GM12878 (cell line): ENCODE measurements around the gene GTSE1. TPM values are rescaled to one million over a fixed set of nuclear protein-coding genes. Genes with fewer than 3 reads are reported as not detected.

Experiments
- ATAC-seq: fragments of 200-7000 bp; cut with Tn5 transposase; 3 replicates; pipeline ENCODE4 v1.9.1; 2020; ENCODE audit warnings: mild to moderate bottlenecking, moderate library complexity
- BruUV-seq: library from RNA; stranded (reverse); fragments of 400-500 nt; replicated peaks from 2 replicates; lab custom pipeline; 2021; lab: Mats Ljungman, UMichigan
- CTCF ChIA-PET: fragments of 300-600 bp; sonication (Branson Sonifier 250); formaldehyde crosslinking; extraction: SDS; loops from one replicate; lab custom pipeline; 2021; ENCODE audit warnings: inconsistent platforms; lab: Yijun Ruan, JAX
- POLR2A ChIA-PET: fragments of 350-600 bp; formaldehyde crosslinking; extraction: SDS; loops from one replicate; lab custom pipeline; 2021; ENCODE audit warnings: inconsistent platforms; lab: Charles Lee
- RAD21 ChIA-PET: fragments of 300-600 bp; sonication (Branson Sonifier 250); formaldehyde crosslinking; loops from one replicate; lab custom pipeline; 2023; ENCODE audit warnings: antibody characterized with exemption; ENCODE audit not compliant: unreplicated experiment; lab: Charles Lee
- SMC1A ChIA-PET: fragments of 300-600 bp; sonication (Branson Sonifier 250); formaldehyde crosslinking; loops from one replicate; lab custom pipeline; 2023; ENCODE audit not compliant: unreplicated experiment, uncharacterized antibody; lab: Charles Lee
- DNase-seq: peaks from one replicate; pipeline ENCODE4 v3.0.0-alpha.2; 2011; ENCODE audit warnings: low read depth, low spot score
- FAIRE-seq: peaks from 3 replicates; lab custom pipeline; 2011; peaks lifted over from hg19 to GRCh38; lab: Jason Lieb, UNC
- H2AFZ ChIP-seq: 2 replicates; pipeline ENCODE4 v1.6.0; 2011; ENCODE audit warnings: low read depth, low read length, control low read depth; ENCODE audit not compliant: control insufficient read depth
- H3K27ac ChIP-seq: 2 replicates; pipeline ENCODE4 v1.5.1; 2011; ENCODE audit warnings: control low read depth; ENCODE audit not compliant: control insufficient read depth, insufficient read depth
- H3K27me3 ChIP-seq, 2 experiments: replicated peaks in 1 of 2; 2 replicates each; pipeline versions ENCODE4 v1.6.0 to v1.6.1; 2011; ENCODE audit warnings: low read length in 1 of 2; ENCODE audit not compliant: control insufficient read depth in 2 of 2, insufficient read depth in 2 of 2
- H3K36me3 ChIP-seq, 2 experiments: 2 replicates each; pipeline ENCODE4 v1.5.1; 2011; ENCODE audit warnings: low read length in 1 of 2; ENCODE audit not compliant: control insufficient read depth in 2 of 2, insufficient read depth in 2 of 2
- H3K4me1 ChIP-seq: 2 replicates; pipeline ENCODE4 v1.6.1; 2011; ENCODE audit warnings: mild to moderate bottlenecking, low read length, moderate library complexity, mixed read lengths; ENCODE audit not compliant: control insufficient read depth, insufficient read depth
- H3K4me2 ChIP-seq: 2 replicates; pipeline ENCODE4 v1.6.0; 2011; ENCODE audit warnings: control low read depth; ENCODE audit not compliant: control insufficient read depth, insufficient read depth
- H3K4me3 ChIP-seq: fragments of 200-600 bp; sonication (generic); 2 replicates; pipeline ENCODE4 v1.5.1; 2016
- H3K79me2 ChIP-seq: 2 replicates; pipeline ENCODE4 v1.6.0; 2011; ENCODE audit warnings: low read length; ENCODE audit not compliant: control insufficient read depth, insufficient read depth
- H3K9ac ChIP-seq: 2 replicates; pipeline ENCODE4 v1.8.0; 2011; ENCODE audit warnings: low read length, control low read depth, mixed read lengths; ENCODE audit not compliant: control insufficient read depth, insufficient read depth
- H3K9me3 ChIP-seq: replicated peaks from 3 replicates; pipeline ENCODE4 v1.5.1; 2011; ENCODE audit warnings: mild to moderate bottlenecking, low read length; ENCODE audit not compliant: control insufficient read depth, insufficient read depth
- H4K20me1 ChIP-seq: 2 replicates; pipeline ENCODE4 v1.6.0; 2011; ENCODE audit not compliant: control insufficient read depth, insufficient read depth
- BCL3 ChIP-seq: IDR thresholded peaks from 2 replicates; pipeline ENCODE4 v1.6.1; 2011; ENCODE audit warnings: borderline replicate concordance, low read depth, mild to moderate bottlenecking, moderate library complexity, low read length; ENCODE audit not compliant: insufficient read depth, poor library complexity, severe bottlenecking
- BHLHE40 ChIP-seq, 2 experiments: fragments of 450-650 bp in 1 of 2; IDR thresholded peaks; 2 replicates each; pipeline ENCODE4 v1.6.1; 2011 to 2017; ENCODE audit warnings: low read depth in 2 of 2, borderline replicate concordance in 1 of 2, improper control_type of control experiment in 1 of 2, low read length in 1 of 2, mild to moderate bottlenecking in 1 of 2
- CREM ChIP-seq: IDR thresholded peaks from 2 replicates; pipeline ENCODE4 v1.6.1; 2014; ENCODE audit warnings: antibody characterized with exemption, low read depth
- IKZF2 ChIP-seq, 2 experiments: fragments of 450-650 bp; IDR thresholded peaks; 2 replicates each; pipeline ENCODE4 v1.6.1; 2017; ENCODE audit warnings: mild to moderate bottlenecking in 2 of 2, moderate library complexity in 2 of 2
- whole genome bisulfite sequencing: methylation state at CpG from one replicate; pipeline ENCODE4 v1.1.6; 2016; ENCODE audit warnings: low lambda C conversion rate; ENCODE audit not compliant: insufficient replicate concordance, insufficient coverage; ENCODE audit errors: missing lambda C conversion rate; 5-methylcytosine and 5-hydroxymethylcytosine counted together
- in situ Hi-C: fragments of 300-500 bp; cut with MboI; formaldehyde crosslinking; loops from 9 replicates; pipeline ENCODE4 v1.14.3; 2018; ENCODE audit warnings: mixed read lengths
- intact Hi-C: fragments of 100-400 bp; cut with micrococcal nuclease; formaldehyde crosslinking; loops from one replicate; pipeline ENCODE4 v1.14.2; 2022; ENCODE audit not compliant: unreplicated experiment
- polyA plus RNA-seq, 11 experiments: library from polyadenylated mRNA; depleted of rRNA in 4 of 11; unstranded in 6 of 11; stranded (reverse) in 5 of 11; fragments of >200 nt; fragmentation: Nextera tagmentation in 4 of 11; fragmentation: Illumina TruSeq in 1 of 11; extraction: Ambion mirVana in 4 of 11; extraction: Trizol in 1 of 11; gene quantifications; 1 replicate in 1 of 11; 2 replicates in 10 of 11; pipeline versions ENCODE4 v1.2.1 to v1.2.3, GENCODE V29; 2011 to 2016; ENCODE audit warnings: inconsistent platforms in 2 of 11, missing spikeins in 2 of 11, low read depth in 1 of 11
- total RNA-seq, 4 experiments: library from RNA; depleted of rRNA in 3 of 4; stranded (reverse); fragments of >200 nt in 3 of 4; fragmentation: Illumina TruSeq in 1 of 4; extraction: Trizol in 1 of 4; gene quantifications; 2 replicates each; pipeline versions ENCODE4 v1.2.1 to v1.2.3, GENCODE V29; 2013 to 2021

The GTSE1 gene
- total and polyA plus RNA-seq, 10 of the 15 experiments (the other 5 are each of a cell fraction or from before 2014, with no cell fraction given): 6.6 to 46.2 (median 32.3) TPM

GRCh38 chr22:46369716-46370583, 73.3 kb downstream of the GTSE1 start:
- WGBS: 26% methylated on average over 25 of the region's 25 CpGs
- intact Hi-C loops (no loop called here), in situ Hi-C loops (loop anchor here (5.0 kb wide), 1 partner anchor 172 kb away; no protein-coding TSS in a partner anchor)
- no peak for ATAC-seq
- peaks cover 6% of the 10 kb centered on the region for H3K4me1 ChIP-seq
- BruUV-seq: no TSS peak
- H2AFZ ChIP-seq: no peak overlapping the region
- no peaks in the 10 kb centered on the region for H3K36me3 ChIP-seq
- H3K4me2 ChIP-seq: no peak overlapping the region
- no peak for FAIRE-seq
- no peaks in the 10 kb centered on the region for H3K27me3 ChIP-seq
- ChIA-PET SMC1A (no interaction called here), RAD21 (no interaction called here), POLR2A (no interaction called here), CTCF (no interaction called here)
- no peaks in the 10 kb centered on the region for H3K79me2 ChIP-seq
- H3K9ac ChIP-seq: no peak overlapping the region
- no peak for DNase-seq
- no peak overlapping the region for H3K4me3 ChIP-seq
- no peaks in the 10 kb centered on the region; the same call in 2 of the 3 replicates for H3K9me3 ChIP-seq
- no peak overlapping the region for H3K27ac ChIP-seq
- H4K20me1 ChIP-seq: no peaks in the 10 kb centered on the region
- TF ChIP-seq BCL3: no peak
- no peak for TF ChIP-seq IKZF2 (IDR thresholded peaks at IDR 0.05)
- TF ChIP-seq BHLHE40 (IDR thresholded peaks at IDR 0.05; ENCODE audit: borderline replicate concordance in 1 of 2, low read depth in 2 of 2, low read length in 1 of 2): peak in 1 of 2 experiments; percentile 51; a peak in 2 of 4 replicates
- TF ChIP-seq CREM: no peak
